Heart left ventricle (tissue), 13 donors: ENCODE results near the gene EEF1A2.

Source experiments
- POLR2A ChIP-seq, 2 donors: fragments of 450-650 bp; IDR thresholded peaks; one replicate each; pipeline ENCODE4 v1.6.1; 2017; ENCODE audit warnings: antibody characterized with exemption in 2 of 2, mild to moderate bottlenecking in 2 of 2, moderate library complexity in 2 of 2
- TF ChIP-seq, protein P1 (sequence below), 12 donors: fragments of 200-600 bp; sonication (generic) in 4 of 12; IDR thresholded peaks; one replicate each; pipeline versions ENCODE4 v1.5.0 to v1.8.0; 2018 to 2022; ENCODE audit warnings: antibody characterized with exemption in 12 of 12, mild to moderate bottlenecking in 5 of 12
- donor health status: ischemic (EF 13 %, LVEDD 7.1; RV severe dilation, severe dysfunction).
- donor health status: DM: no; HTN: yes; CAD: no.
- donor health status: DM: no; HTN: no; CAD: no.
- donor health status: ischemic (EF 25% LVEDD 6.9; RV normal size, moderate dysfunction).
- donor health status: ischemic (EF 25% LVEDD 5.7; RV mildly dilated, moderate dysfunction).
- donor health status: ischemic (EF 35%, LVEDD 5.7; RV mildly dilated, moderate dysfunction).
- donor health status: nonischemic (EF 11% LVEDD 7.7; RV severe dilation, severe dysfunction).
- donor health status: DM: yes; HTN: yes; CAD: no.
- donor health status: PGD.
- donor health status: ischemic (EF 29% LVEDD 5.4; RV normal size, mild dysfunction).
- donor health status: nonischemic (EF 23%, LVEDD 6.1; RV moderate dilation, normal function).

- TF ChIP-seq, protein P1, sequence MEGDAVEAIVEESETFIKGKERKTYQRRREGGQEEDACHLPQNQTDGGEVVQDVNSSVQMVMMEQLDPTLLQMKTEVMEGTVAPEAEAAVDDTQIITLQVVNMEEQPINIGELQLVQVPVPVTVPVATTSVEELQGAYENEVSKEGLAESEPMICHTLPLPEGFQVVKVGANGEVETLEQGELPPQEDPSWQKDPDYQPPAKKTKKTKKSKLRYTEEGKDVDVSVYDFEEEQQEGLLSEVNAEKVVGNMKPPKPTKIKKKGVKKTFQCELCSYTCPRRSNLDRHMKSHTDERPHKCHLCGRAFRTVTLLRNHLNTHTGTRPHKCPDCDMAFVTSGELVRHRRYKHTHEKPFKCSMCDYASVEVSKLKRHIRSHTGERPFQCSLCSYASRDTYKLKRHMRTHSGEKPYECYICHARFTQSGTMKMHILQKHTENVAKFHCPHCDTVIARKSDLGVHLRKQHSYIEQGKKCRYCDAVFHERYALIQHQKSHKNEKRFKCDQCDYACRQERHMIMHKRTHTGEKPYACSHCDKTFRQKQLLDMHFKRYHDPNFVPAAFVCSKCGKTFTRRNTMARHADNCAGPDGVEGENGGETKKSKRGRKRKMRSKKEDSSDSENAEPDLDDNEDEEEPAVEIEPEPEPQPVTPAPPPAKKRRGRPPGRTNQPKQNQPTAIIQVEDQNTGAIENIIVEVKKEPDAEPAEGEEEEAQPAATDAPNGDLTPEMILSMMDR (IDR thresholded peaks at IDR 0.05): no peak
- TF ChIP-seq POLR2A (IDR thresholded peaks at IDR 0.05): no peak
Measured at GRCh38 chr20:63497946-63498935, 642 bp downstream of the EEF1A2 start.
